ENCODE data around the gene FABP1. TPM values are rescaled to one million over a fixed set of nuclear protein-coding genes. Genes with fewer than 3 reads are reported as not detected.

Gene FABP1
- total RNA-seq, 1 experiment from 2014 or later = not detected

- intact Hi-C loops (cut with micrococcal nuclease) = no loop called here
- Histone ChIP-seq H2AFZ (ENCODE audit: low read length) (no peak overlapping the region), H3K27ac (ENCODE audit: low read length) (no peak overlapping the region), H3K9me2 (replicated peaks; ENCODE audit: low read length) (no peaks in the 10 kb centered on the region), H3K9me3 (ENCODE audit: low read length) (no peaks in the 10 kb centered on the region), H3K4me3 (ENCODE audit: low read length) (no peak overlapping the region), H3K79me2 (ENCODE audit: low read length) (no peaks in the 10 kb centered on the region), H3K9ac (ENCODE audit: low read length) (no peak overlapping the region), H3K4me2 (ENCODE audit: low read length) (no peak overlapping the region), H3K27me3 (ENCODE audit: low read length) (peaks cover 66% of the 10 kb centered on the region), H4K20me1 (ENCODE audit: low read length) (no peaks in the 10 kb centered on the region), H3K4me1 (ENCODE audit: insufficient read depth, low read length) (no peaks in the 10 kb centered on the region), H3F3A (ENCODE audit: low read length, unreplicated experiment) (no peaks in the 10 kb centered on the region), H3K36me3 (ENCODE audit: low read depth, low read length) (no peaks in the 10 kb centered on the region)
- CTCF ChIA-PET = no interaction called here
- TF ChIP-seq EZH2 (IDR thresholded peaks at IDR 0.05; ENCODE audit: low read length, unreplicated experiment) (no peak), EZH2phosphoT487 (IDR thresholded peaks at IDR 0.05; ENCODE audit: borderline replicate concordance, low read length) (no peak)
- TF ChIP-seq, protein P1, sequence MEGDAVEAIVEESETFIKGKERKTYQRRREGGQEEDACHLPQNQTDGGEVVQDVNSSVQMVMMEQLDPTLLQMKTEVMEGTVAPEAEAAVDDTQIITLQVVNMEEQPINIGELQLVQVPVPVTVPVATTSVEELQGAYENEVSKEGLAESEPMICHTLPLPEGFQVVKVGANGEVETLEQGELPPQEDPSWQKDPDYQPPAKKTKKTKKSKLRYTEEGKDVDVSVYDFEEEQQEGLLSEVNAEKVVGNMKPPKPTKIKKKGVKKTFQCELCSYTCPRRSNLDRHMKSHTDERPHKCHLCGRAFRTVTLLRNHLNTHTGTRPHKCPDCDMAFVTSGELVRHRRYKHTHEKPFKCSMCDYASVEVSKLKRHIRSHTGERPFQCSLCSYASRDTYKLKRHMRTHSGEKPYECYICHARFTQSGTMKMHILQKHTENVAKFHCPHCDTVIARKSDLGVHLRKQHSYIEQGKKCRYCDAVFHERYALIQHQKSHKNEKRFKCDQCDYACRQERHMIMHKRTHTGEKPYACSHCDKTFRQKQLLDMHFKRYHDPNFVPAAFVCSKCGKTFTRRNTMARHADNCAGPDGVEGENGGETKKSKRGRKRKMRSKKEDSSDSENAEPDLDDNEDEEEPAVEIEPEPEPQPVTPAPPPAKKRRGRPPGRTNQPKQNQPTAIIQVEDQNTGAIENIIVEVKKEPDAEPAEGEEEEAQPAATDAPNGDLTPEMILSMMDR (conservative IDR thresholded peaks at IDR 0.05; ENCODE audit: low read depth, low read length) = no peak
- no TSS peak for BruUV-seq (replicated peaks)
- ATAC-seq (no peak), DNase-seq (no peak)
- POLR2A ChIA-PET (ENCODE audit: unreplicated experiment) = no interaction called here
These were observed 6.0 kb upstream of the FABP1 start for GRCh38 chr2:88133875-88134274.

DNA sequence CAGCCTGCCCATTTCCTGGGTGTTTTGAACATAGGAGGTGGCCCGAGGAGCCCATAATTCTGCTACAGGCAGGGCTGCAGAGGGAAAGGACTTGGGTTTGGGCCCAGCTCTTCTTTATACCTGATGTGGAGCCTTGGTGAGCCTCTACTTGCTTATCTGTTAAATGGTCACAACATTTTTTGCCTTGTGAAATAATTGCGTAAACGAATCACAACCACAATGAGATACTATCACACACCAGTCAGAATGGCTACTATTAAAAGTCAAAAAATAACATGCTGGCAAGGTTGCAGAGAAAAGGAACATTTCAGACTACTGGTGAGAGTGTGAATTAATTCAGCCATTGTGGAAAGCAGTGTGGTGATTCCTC, 4.1 kb upstream of the FABP1 start:
- Histone ChIP-seq H3K9me3 (ENCODE audit: low read length) (no peaks in the 10 kb centered on the region), H2AFZ (ENCODE audit: low read length) (no peak overlapping the region), H3K9me2 (replicated peaks; ENCODE audit: low read length) (no peaks in the 10 kb centered on the region), H3K27ac (ENCODE audit: low read length) (no peak overlapping the region), H3K4me3 (ENCODE audit: low read length) (no peak overlapping the region), H3K27me3 (ENCODE audit: low read length) (peaks cover 59% of the 10 kb centered on the region), H3K4me1 (ENCODE audit: insufficient read depth, low read length) (no peaks in the 10 kb centered on the region), H4K20me1 (ENCODE audit: low read length) (no peaks in the 10 kb centered on the region), H3K79me2 (ENCODE audit: low read length) (no peaks in the 10 kb centered on the region), H3K9ac (ENCODE audit: low read length) (no peak overlapping the region), H3K4me2 (ENCODE audit: low read length) (no peak overlapping the region), H3F3A (ENCODE audit: low read length, unreplicated experiment) (no peaks in the 10 kb centered on the region), H3K36me3 (ENCODE audit: low read depth, low read length) (no peaks in the 10 kb centered on the region)
- TF ChIP-seq EZH2 (IDR thresholded peaks at IDR 0.05; ENCODE audit: low read length, unreplicated experiment) = no peak
- TF ChIP-seq EZH2phosphoT487 (IDR thresholded peaks at IDR 0.05; ENCODE audit: borderline replicate concordance, low read length) = no peak
- TF ChIP-seq, protein P1 (conservative IDR thresholded peaks at IDR 0.05; ENCODE audit: low read depth, low read length) = no peak
- intact Hi-C loops (cut with micrococcal nuclease) = no loop called here
- BruUV-seq (replicated peaks) = no TSS peak
- ATAC-seq (no peak), DNase-seq (no peak)
- POLR2A ChIA-PET (ENCODE audit: unreplicated experiment) = no interaction called here
- CTCF ChIA-PET = no interaction called here

DNA sequence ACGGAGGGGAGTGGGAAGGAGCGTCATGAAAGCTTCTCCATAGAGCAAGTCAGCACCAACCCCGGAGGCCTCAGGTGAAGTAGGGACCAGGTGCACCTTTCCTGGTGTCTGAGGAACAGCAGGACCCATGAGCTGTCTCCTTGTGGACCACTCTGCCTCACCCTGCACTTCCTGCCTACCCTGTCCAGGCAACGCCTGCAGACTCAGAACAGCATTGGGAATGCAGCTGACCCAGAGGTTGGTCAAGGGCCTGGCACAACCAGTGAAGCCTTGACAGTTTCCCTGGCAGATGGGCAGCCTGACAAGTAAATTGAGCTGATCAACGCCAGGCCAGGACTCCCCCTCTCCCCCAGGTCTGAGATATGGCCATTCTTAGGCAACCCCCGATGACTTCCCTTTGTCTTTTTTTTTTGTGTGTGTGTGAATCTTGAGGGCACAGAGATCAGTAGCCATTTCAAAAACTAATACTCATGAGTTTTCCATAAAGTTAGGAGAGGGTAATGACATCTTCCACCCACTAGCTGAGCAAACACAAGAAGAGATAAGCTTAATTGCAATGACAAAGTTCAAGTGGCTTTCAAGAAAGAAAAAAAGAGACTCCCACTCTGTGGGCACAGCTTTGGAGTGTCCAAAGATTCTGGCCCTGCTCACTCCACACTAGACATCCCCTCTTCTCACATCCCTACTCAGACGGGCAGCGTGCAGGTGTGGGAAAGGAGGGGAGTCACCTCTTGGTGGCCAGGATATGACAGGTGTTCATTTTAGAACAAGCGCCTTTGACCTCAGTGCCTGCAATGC, 3.5 kb upstream of the FABP1 start:
- H3K4me2 ChIP-seq (ENCODE audit: low read length) = no peak overlapping the region
- no peaks in the 10 kb centered on the region for H3K36me3 ChIP-seq (ENCODE audit: low read depth, low read length)
- no peak overlapping the region for H3K4me3 ChIP-seq (ENCODE audit: low read length)
- ChIA-PET CTCF (interaction anchor here (0.6 kb wide), 1 partner anchor 71 kb away, joined by 3 read pairs; no protein-coding TSS in a partner anchor), POLR2A (ENCODE audit: unreplicated experiment) (interaction anchor here (0.6 kb wide), 1 partner anchor 48 kb away, joined by 9 read pairs; no protein-coding TSS in a partner anchor)
- H2AFZ ChIP-seq (ENCODE audit: low read length) = no peak overlapping the region
- H3F3A ChIP-seq (ENCODE audit: low read length, unreplicated experiment) = no peaks in the 10 kb centered on the region
- H3K9me3 ChIP-seq (ENCODE audit: low read length) = no peaks in the 10 kb centered on the region
- H3K27ac ChIP-seq (ENCODE audit: low read length) = no peak overlapping the region
- intact Hi-C loops (cut with micrococcal nuclease) = no loop called here
- no peak overlapping the region for H3K9ac ChIP-seq (ENCODE audit: low read length)
- no peaks in the 10 kb centered on the region for H3K9me2 ChIP-seq (replicated peaks; ENCODE audit: low read length)
- H4K20me1 ChIP-seq (ENCODE audit: low read length) = no peaks in the 10 kb centered on the region
- no TSS peak for BruUV-seq (replicated peaks)
- peaks cover 59% of the 10 kb centered on the region for H3K27me3 ChIP-seq (ENCODE audit: low read length)
- H3K4me1 ChIP-seq (ENCODE audit: insufficient read depth, low read length) = no peaks in the 10 kb centered on the region
- no peaks in the 10 kb centered on the region for H3K79me2 ChIP-seq (ENCODE audit: low read length)
- ATAC-seq (no peak), DNase-seq (no peak)
- TF ChIP-seq EZH2phosphoT487 (IDR thresholded peaks at IDR 0.05; ENCODE audit: borderline replicate concordance, low read length) (no peak), EZH2 (IDR thresholded peaks at IDR 0.05; ENCODE audit: low read length, unreplicated experiment) (no peak)
- TF ChIP-seq, protein P1 (conservative IDR thresholded peaks at IDR 0.05; ENCODE audit: low read depth, low read length) = no peak
